ENCODE results near the gene OR13A1. TPM values are rescaled to one million over a fixed set of nuclear protein-coding genes. Genes with fewer than 3 reads are reported as not detected.
"Not testable (repeated sequence)": the region's sequence is repeated elsewhere in the genome, so short reads cannot be mapped to it uniquely, and the experiment has no call there.

OR13A1 gene, protein sequence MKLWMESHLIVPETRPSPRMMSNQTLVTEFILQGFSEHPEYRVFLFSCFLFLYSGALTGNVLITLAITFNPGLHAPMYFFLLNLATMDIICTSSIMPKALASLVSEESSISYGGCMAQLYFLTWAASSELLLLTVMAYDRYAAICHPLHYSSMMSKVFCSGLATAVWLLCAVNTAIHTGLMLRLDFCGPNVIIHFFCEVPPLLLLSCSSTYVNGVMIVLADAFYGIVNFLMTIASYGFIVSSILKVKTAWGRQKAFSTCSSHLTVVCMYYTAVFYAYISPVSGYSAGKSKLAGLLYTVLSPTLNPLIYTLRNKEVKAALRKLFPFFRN
- polyA plus RNA-seq (2013, experiment 1 of 2): 0.22 TPM
- 0.22 TPM for polyA plus RNA-seq (2013, experiment 2 of 2)

DNA sequence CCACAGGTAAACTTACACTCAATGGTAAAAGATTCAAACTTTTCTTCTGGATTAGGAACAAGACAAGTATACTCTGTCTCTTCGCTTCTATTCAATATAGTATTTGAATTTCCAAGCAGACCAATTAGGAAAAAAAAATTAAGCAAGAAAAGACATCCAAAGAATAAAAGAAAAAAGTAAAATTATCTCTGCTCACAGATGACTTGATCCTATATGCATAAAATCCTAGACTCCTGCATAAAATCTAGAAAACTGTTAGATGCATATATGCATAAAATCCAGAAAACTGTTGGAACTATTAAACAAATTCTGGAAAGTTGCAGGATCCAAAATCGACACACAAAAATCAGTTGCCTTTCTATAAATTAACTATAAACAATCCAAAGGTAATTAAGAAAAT, at the start of gene OR13A1:
Gene OR13A1, minus strand, starts transcription at position 101 of the 400 bp plus-strand sequence. CDS start 11,186 bp downstream, outside the sequence.
- Histone ChIP-seq H3K18ac (ENCODE audit: low read length) (no peak within 1 kb of the TSS), H2AFZ (ENCODE audit: low read length) (no peak within 1 kb of the TSS), H3K23ac (ENCODE audit: low read depth, low read length, poor library complexity) (no peak within 1 kb of the TSS), H2BK120ac (ENCODE audit: low read depth, low read length) (no peak within 1 kb of the TSS), H3K27me3 (ENCODE audit: control insufficient read depth in 3 of 3, insufficient read depth in 3 of 3, low read depth in 1 of 3, low read length in 3 of 3) (no peaks in the 10 kb centered on the region), H3K4ac (ENCODE audit: low read length) (no peak within 1 kb of the TSS), H2BK12ac (ENCODE audit: low read length) (no peak within 1 kb of the TSS), H2BK15ac (ENCODE audit: low read length) (no peak within 1 kb of the TSS), H4K91ac (ENCODE audit: low read depth, low read length, poor library complexity) (no peak within 1 kb of the TSS), H2BK5ac (ENCODE audit: low read length) (no peak within 1 kb of the TSS), H2AK5ac (ENCODE audit: low read depth, low read length) (no peak within 1 kb of the TSS), H3K79me1 (ENCODE audit: low read depth, low read length) (no peaks in the 10 kb centered on the region), H3K9me3 (replicated peaks in 1 of 2; ENCODE audit: control insufficient read depth in 2 of 2, insufficient read depth in 1 of 2, low read depth in 1 of 2, low read length in 2 of 2) (no peaks in the 10 kb centered on the region), H4K8ac (ENCODE audit: low read depth, low read length) (no peak within 1 kb of the TSS), H3K9ac (ENCODE audit: low read depth, low read length, poor library complexity) (no peak within 1 kb of the TSS), H3K27ac (replicated peaks; ENCODE audit: low read length) (no peak within 1 kb of the TSS), H3K14ac (ENCODE audit: low read length) (no peak within 1 kb of the TSS), H3K36me3 (replicated peaks in 1 of 2; ENCODE audit: control insufficient read depth in 2 of 2, insufficient read depth in 2 of 2, low read length in 2 of 2) (no peaks in the 10 kb centered on the region), H3K4me3 (ENCODE audit: low read length in 2 of 2) (no peak within 1 kb of the TSS), H3K4me1 (ENCODE audit: control insufficient read depth in 2 of 2, insufficient read depth in 1 of 2, low read depth in 1 of 2, low read length in 2 of 2) (no peaks in the 10 kb centered on the region), H3K4me2 (ENCODE audit: insufficient read depth, low read length, poor library complexity, severe bottlenecking) (no peak within 1 kb of the TSS)
- DNase-seq (ENCODE audit: low spot score): no peak
- no CpG with 5 or more reads among the region's 2 CpGs for WGBS, 2 donors (ENCODE audit: extremely low coverage in 2 of 2, insufficient read length in 2 of 2, insufficient replicate concordance in 1 of 2)

DNA sequence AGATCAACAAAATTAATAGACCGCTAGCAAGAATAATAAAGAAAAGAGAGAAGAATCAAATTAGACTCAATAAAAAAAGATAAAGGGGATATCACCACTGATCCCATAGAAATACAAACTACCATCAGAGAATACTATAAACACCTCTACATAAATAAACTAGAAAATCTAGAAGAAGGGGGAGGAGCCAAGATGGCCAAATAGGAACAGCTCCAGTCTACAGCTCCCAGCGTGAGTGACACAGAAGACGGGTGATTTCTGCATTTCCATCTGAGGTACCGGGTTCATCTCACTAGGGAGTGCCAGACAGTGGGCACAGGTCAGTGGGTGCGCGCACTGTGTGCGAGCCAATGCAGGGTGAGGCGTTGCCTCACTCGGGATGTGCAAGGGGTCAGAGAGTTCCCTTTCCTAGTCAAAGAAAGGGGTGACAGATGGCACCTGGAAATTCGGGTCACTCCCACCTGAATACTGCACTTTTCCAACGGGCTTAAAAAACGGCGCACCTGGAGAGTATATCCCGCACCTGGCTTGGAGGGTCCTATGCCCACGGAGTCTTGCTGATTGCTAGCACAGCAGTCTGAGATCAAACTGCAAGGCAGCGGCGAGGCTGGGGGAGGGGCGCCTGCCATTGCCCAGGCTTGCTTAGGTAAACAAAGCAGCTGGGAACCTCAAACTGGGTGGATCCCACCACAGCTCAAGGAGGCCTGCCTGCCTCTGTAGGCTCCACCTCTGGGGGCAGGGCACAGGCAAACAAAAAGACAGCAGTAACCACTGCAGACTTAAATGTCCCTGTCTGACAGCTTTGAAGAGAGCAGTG, 46.8 kb upstream of the OR13A1 start:
- H2AFZ ChIP-seq (ENCODE audit: low read length): peak overlapping the region; percentile 64
- not testable (repeated sequence) for H4K8ac ChIP-seq (ENCODE audit: low read depth, low read length); DNase-seq (ENCODE audit: low spot score); H3K36me3 ChIP-seq (replicated peaks in 1 of 2; ENCODE audit: control insufficient read depth in 2 of 2, insufficient read depth in 2 of 2, low read length in 2 of 2); H3K79me1 ChIP-seq (ENCODE audit: low read depth, low read length); H2BK12ac ChIP-seq (ENCODE audit: low read length); H3K4ac ChIP-seq (ENCODE audit: low read length); H2AK5ac ChIP-seq (ENCODE audit: low read depth, low read length); H3K4me2 ChIP-seq (ENCODE audit: insufficient read depth, low read length, poor library complexity, severe bottlenecking); H2BK5ac ChIP-seq (ENCODE audit: low read length); H3K27me3 ChIP-seq (ENCODE audit: control insufficient read depth in 3 of 3, insufficient read depth in 3 of 3, low read depth in 1 of 3, low read length in 3 of 3); H3K14ac ChIP-seq (ENCODE audit: low read length); H3K27ac ChIP-seq (replicated peaks; ENCODE audit: low read length); H3K9me3 ChIP-seq (replicated peaks in 1 of 2; ENCODE audit: control insufficient read depth in 2 of 2, insufficient read depth in 1 of 2, low read depth in 1 of 2, low read length in 2 of 2); H3K4me3 ChIP-seq (ENCODE audit: low read length in 2 of 2); H3K23ac ChIP-seq (ENCODE audit: low read depth, low read length, poor library complexity); H2BK120ac ChIP-seq (ENCODE audit: low read depth, low read length); H3K4me1 ChIP-seq (ENCODE audit: control insufficient read depth in 2 of 2, insufficient read depth in 1 of 2, low read depth in 1 of 2, low read length in 2 of 2); H4K91ac ChIP-seq (ENCODE audit: low read depth, low read length, poor library complexity); H3K18ac ChIP-seq (ENCODE audit: low read length); H3K9ac ChIP-seq (ENCODE audit: low read depth, low read length, poor library complexity); H2BK15ac ChIP-seq (ENCODE audit: low read length)
- WGBS, 2 donors (ENCODE audit: extremely low coverage in 2 of 2, insufficient read length in 2 of 2, insufficient replicate concordance in 1 of 2): no CpG with 5 or more reads among the region's 18 CpGs

DNA sequence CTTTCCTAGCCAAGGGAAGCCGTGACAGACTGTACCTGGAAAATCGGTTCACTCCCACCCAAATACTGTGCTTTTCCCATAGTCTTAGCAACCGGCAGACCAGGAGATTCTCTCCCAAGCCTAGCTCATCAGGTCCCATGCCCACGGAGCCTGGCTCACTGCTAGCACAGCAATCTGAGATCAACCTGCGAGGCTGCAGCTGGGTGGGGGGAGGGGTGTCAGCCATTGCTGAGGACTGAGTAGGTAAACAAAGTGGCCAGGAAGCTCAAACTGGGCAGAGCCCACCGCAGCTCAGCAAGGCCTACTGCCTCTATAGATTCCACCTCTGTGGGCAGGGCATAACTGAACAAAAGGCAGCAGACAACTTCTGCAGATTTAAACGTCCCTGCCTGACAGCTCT, 43.6 kb upstream of the OR13A1 start:
- H4K91ac ChIP-seq (ENCODE audit: low read depth, low read length, poor library complexity); H2AK5ac ChIP-seq (ENCODE audit: low read depth, low read length); H3K14ac ChIP-seq (ENCODE audit: low read length); H3K18ac ChIP-seq (ENCODE audit: low read length); DNase-seq (ENCODE audit: low spot score); H3K23ac ChIP-seq (ENCODE audit: low read depth, low read length, poor library complexity); H2BK12ac ChIP-seq (ENCODE audit: low read length); H3K27ac ChIP-seq (replicated peaks; ENCODE audit: low read length); H3K27me3 ChIP-seq (ENCODE audit: control insufficient read depth in 3 of 3, insufficient read depth in 3 of 3, low read depth in 1 of 3, low read length in 3 of 3); H3K4me3 ChIP-seq (ENCODE audit: low read length in 2 of 2); H3K4me1 ChIP-seq (ENCODE audit: control insufficient read depth in 2 of 2, insufficient read depth in 1 of 2, low read depth in 1 of 2, low read length in 2 of 2); H2BK5ac ChIP-seq (ENCODE audit: low read length); H3K9me3 ChIP-seq (replicated peaks in 1 of 2; ENCODE audit: control insufficient read depth in 2 of 2, insufficient read depth in 1 of 2, low read depth in 1 of 2, low read length in 2 of 2); H3K36me3 ChIP-seq (replicated peaks in 1 of 2; ENCODE audit: control insufficient read depth in 2 of 2, insufficient read depth in 2 of 2, low read length in 2 of 2); H4K8ac ChIP-seq (ENCODE audit: low read depth, low read length); H3K4ac ChIP-seq (ENCODE audit: low read length); H2BK15ac ChIP-seq (ENCODE audit: low read length); H3K4me2 ChIP-seq (ENCODE audit: insufficient read depth, low read length, poor library complexity, severe bottlenecking); H3K9ac ChIP-seq (ENCODE audit: low read depth, low read length, poor library complexity); H3K79me1 ChIP-seq (ENCODE audit: low read depth, low read length); H2BK120ac ChIP-seq (ENCODE audit: low read depth, low read length); H2AFZ ChIP-seq (ENCODE audit: low read length): not testable (repeated sequence)
- WGBS, 2 donors (ENCODE audit: extremely low coverage in 2 of 2, insufficient read length in 2 of 2, insufficient replicate concordance in 1 of 2): no CpG with 5 or more reads among the region's 7 CpGs

DNA sequence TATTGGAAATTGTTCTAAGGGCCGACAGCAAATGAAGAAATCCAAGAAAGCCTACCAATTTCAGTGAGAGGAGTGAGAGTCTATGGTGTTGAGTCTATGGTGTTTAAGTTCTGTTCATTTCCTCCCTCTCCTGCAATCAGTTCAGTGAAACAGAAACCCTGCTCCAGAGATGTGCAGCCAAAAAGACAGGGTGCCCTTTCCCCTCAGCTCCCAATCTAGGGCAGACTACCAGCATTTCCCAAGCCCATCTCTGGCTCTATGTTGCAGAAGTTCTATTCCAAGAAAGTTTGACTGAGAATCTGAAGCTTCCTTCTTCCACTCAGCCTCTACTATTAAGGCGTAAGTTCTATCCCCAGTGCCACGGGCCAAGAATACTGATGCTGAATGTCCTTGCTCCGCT, 40.1 kb upstream of the OR13A1 start:
- H2AFZ ChIP-seq (ENCODE audit: low read length): no peak overlapping the region
- H3K14ac ChIP-seq (ENCODE audit: low read length): no peak overlapping the region
- no peaks in the 10 kb centered on the region for H3K9me3 ChIP-seq (replicated peaks in 1 of 2; ENCODE audit: control insufficient read depth in 2 of 2, insufficient read depth in 1 of 2, low read depth in 1 of 2, low read length in 2 of 2)
- no peak overlapping the region for H3K4me2 ChIP-seq (ENCODE audit: insufficient read depth, low read length, poor library complexity, severe bottlenecking)
- H3K9ac ChIP-seq (ENCODE audit: low read depth, low read length, poor library complexity): no peak overlapping the region
- H3K36me3 ChIP-seq (replicated peaks in 1 of 2; ENCODE audit: control insufficient read depth in 2 of 2, insufficient read depth in 2 of 2, low read length in 2 of 2): no peaks in the 10 kb centered on the region
- H3K4me1 ChIP-seq (ENCODE audit: control insufficient read depth in 2 of 2, insufficient read depth in 1 of 2, low read depth in 1 of 2, low read length in 2 of 2): no peaks in the 10 kb centered on the region
- H2AK5ac ChIP-seq (ENCODE audit: low read depth, low read length): no peak overlapping the region
- H2BK12ac ChIP-seq (ENCODE audit: low read length): no peak overlapping the region
- H4K91ac ChIP-seq (ENCODE audit: low read depth, low read length, poor library complexity): no peak overlapping the region
- no peaks in the 10 kb centered on the region for H3K27me3 ChIP-seq (ENCODE audit: control insufficient read depth in 3 of 3, insufficient read depth in 3 of 3, low read depth in 1 of 3, low read length in 3 of 3)
- no peak overlapping the region for H3K4me3 ChIP-seq (ENCODE audit: low read length in 2 of 2)
- H2BK5ac ChIP-seq (ENCODE audit: low read length): no peak overlapping the region
- no peak overlapping the region for H2BK120ac ChIP-seq (ENCODE audit: low read depth, low read length)
- no peak for DNase-seq (ENCODE audit: low spot score)
- no CpG with 5 or more reads among the region's 4 CpGs for WGBS, 2 donors (ENCODE audit: extremely low coverage in 2 of 2, insufficient read length in 2 of 2, insufficient replicate concordance in 1 of 2)
- H3K18ac ChIP-seq (ENCODE audit: low read length): no peak overlapping the region
- no peak overlapping the region for H3K23ac ChIP-seq (ENCODE audit: low read depth, low read length, poor library complexity)
- no peak overlapping the region for H4K8ac ChIP-seq (ENCODE audit: low read depth, low read length)
- H2BK15ac ChIP-seq (ENCODE audit: low read length): no peak overlapping the region
- H3K4ac ChIP-seq (ENCODE audit: low read length): no peak overlapping the region
- no peak overlapping the region for H3K27ac ChIP-seq (replicated peaks; ENCODE audit: low read length)
- no peaks in the 10 kb centered on the region for H3K79me1 ChIP-seq (ENCODE audit: low read depth, low read length)
